Measurements from ENCODE around the gene TOLLIP.

DNA sequence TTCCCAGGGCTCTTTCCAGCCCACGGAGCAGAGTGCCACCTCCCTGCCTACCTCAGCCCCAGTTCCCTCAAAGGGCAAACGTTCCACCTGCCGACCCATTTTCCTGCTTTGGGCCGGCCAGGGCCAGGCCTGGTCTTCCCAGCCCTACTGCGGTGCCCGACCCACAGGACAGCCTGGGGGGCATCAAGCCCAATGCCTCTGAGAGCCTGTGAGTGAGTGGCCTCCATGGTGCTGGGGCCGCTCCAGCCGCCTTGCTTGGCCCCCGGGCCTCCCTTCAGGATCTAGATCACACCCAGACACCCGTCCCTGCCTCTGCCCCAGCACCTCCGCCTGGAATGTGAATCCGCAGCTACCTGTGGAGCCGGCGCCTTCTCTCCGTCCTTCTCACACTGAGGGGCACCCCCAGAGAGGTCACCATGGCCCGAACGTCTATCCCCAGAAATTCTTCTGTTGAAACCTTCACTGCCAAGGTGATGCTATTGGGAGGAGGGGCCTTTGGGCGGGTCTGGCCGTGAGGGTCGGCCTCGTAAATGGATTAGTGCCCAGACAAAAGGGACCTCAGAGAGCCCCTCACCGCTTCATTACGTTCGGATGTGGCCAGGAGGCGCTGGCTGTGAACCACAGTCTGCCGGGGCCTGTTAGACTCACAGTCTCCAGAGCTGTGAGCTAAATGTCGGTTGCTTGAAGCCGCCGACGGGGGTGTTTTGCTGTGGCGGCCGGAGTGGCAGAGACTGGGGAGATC lies 44.1 kb upstream of the TOLLIP start:
- TF ChIP-seq, protein P1, sequence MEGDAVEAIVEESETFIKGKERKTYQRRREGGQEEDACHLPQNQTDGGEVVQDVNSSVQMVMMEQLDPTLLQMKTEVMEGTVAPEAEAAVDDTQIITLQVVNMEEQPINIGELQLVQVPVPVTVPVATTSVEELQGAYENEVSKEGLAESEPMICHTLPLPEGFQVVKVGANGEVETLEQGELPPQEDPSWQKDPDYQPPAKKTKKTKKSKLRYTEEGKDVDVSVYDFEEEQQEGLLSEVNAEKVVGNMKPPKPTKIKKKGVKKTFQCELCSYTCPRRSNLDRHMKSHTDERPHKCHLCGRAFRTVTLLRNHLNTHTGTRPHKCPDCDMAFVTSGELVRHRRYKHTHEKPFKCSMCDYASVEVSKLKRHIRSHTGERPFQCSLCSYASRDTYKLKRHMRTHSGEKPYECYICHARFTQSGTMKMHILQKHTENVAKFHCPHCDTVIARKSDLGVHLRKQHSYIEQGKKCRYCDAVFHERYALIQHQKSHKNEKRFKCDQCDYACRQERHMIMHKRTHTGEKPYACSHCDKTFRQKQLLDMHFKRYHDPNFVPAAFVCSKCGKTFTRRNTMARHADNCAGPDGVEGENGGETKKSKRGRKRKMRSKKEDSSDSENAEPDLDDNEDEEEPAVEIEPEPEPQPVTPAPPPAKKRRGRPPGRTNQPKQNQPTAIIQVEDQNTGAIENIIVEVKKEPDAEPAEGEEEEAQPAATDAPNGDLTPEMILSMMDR (IDR thresholded peaks at IDR 0.05; ENCODE audit: insufficient read depth, low read length), result no peak
- no peak for TF ChIP-seq GABPA (IDR thresholded peaks at IDR 0.05; ENCODE audit: low read depth)
